Ureter (tissue), 1 donor: ENCODE data around the gene PRKCE. TPM values are rescaled to one million over a fixed set of nuclear protein-coding genes. Genes with fewer than 3 reads are reported as not detected.
"Not testable (repeated sequence)": the region's sequence is repeated elsewhere in the genome, so short reads cannot be mapped to it uniquely, and the experiment has no call there.

Experiments used
- DNase-seq: peaks from one replicate; pipeline ENCODE4 v3.0.0-alpha.2; 2020; ENCODE audit warnings: low spot score
- total RNA-seq: library from RNA; stranded (reverse); gene quantifications from one replicate; pipeline ENCODE4 v1.2.4, GENCODE V29; 2023
- donor health status: DM: yes; HTN: yes; CAD: no.

PRKCE gene
- total RNA-seq, 1 donor from 2014 or later = 54.3 TPM

DNA sequence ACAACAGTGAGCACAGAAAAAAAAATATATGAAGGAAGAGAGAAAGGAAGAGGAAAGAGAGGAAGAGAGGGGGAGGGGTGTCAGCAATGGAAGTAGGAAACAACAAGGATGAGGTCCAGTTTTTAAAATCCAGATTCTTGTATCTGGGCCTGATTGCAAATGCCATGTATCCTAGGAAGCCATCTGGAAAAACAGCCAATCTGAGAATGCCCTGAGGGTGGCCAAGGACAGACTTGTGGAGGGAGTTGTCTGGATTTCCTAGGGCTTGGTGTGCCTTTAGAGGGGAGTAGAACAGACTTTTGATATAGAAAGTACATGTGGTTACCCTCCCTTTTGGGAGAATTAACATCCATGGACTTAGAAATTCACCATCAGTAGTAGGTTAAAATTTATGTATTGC is 47.1 kb downstream of the PRKCE start:
- DNase-seq = no peak

DNA sequence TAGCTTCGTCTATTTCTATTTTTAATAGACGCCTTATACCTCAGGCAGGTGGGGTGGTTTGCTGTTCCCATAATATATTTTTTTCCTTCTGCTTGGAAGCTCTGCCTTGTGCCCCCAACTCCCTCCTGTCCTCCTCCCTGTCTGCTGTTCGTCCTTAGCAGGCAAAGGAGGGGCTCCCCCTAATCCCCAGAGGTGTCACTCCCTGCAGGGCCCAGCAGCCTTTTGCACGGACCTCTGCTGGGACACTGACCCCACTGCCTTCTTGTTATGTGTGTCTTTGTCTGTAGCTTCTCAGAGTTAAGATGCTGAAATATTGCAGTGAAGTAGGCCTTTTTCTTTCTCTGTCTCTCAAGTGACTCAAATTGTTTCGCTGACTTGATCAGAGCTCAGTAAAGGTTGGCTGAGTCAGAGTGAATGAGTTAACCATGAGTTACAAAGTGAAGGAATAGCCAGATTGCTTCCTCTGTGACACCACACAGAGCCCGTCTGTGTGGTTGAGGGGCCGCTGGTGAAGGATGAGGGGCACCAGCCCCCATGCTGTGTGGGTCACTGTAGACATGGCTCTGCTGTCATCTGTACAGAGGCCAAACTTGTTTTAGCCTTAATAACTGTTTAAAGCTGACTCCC is 47.7 kb downstream of the PRKCE start:
- no peak for DNase-seq

DNA sequence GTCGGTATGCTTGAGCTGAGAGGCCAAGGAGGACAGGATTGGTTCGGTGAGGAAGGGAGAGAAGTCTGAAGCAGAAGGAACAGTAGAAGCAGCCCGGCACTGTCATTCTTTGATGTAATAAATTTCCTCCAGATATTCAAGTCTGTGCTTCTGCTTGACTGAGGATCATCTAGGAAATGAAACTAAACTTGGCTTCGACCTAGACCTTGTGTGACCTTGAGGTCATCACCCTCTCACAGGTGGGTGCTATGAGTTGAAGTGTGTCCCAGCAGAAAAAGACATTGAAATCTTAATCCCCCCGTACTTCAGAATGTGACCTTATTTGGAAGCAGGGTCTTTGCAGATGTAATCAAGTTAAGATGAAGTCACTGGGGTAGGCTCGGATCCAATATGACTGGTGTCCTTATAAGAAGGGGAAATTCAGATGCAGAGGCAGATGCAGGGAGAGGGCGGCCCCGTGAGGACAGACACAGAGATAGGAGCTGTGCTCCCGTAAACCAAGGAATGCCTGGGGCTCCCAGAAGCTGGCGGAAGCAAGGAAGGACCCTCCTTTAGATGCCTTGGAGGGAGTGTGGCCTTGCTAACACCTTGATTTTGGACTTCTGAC is 49.0 kb downstream of the PRKCE start:
- DNase-seq = no peak

DNA sequence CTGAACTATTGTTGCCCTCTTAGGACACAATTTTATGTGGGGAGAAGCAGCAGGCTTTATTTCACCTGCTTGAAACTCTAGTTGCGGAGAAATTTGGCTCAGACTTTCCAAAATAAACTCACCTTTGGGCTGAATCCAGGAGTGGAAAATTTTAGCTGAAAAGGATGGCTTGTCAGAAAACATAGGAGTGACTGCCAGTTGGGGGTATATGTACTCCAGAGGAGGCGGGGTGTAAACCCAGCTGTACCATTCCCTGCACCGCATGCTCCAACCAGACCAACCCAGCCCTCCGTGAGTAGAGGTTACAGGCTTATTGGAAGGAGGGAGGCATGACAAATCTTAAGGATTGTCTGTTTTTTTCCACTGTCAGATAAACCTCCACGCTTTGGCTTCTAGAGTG is 53.8 kb downstream of the PRKCE start:
- DNase-seq = no peak

DNA sequence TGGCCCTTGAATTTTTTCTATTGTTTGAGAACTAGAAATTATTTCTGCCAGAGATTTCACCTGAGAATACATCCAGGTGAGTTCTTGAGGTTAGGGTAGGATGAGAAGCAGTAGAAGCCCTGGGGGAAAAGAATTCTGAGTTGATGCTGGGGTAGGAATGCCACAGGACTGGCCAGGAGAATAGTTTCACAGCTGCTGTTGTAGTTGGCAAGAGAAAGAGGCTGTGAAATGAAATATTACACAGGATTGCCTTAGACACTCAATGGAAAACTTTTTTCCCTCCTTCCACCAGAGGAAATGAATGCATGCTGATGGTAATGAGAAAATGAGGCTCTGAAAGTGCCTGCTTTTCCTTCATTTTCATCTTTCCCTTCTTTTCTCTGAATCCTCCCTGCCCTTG is 54.6 kb downstream of the PRKCE start:
- DNase-seq = no peak

DNA sequence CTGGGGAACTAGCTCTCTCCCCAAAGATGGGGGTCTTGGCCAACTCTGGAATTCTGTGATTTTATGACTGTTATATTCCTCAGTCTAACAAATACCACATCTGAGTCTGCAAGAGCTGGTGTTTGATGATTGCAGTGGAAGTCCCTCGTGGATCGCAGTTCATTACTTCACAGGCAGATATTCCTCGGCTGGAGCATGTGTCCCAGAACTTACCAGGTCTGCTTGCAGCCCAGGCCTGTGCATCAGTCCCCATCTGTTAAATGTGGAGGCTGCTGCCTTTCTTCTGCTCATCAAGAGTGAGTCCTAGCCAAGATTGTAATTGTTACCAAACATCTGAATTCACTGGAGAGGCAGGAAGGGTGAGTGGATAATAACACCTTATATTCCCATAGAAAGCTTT is 55.5 kb downstream of the PRKCE start:
- no peak for DNase-seq

DNA sequence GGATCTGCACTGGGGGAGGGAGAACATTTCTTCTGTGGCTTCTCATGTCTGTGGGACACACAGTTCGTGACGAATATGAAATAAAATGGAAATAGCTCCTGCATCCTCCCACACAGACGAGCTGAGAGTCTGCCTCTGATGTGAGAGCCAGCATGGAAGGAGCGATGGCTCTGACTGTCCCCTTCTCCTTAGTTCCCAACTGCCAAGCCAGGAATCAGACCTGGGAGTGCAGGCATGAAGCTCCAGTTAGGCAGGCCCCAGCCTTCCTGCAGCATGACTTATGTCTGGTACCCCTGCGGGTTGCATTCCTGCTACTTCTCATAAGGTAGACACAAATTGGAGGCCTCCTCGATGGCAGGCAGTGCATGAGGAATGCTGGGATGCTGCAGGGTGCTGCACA is 56.2 kb downstream of the PRKCE start:
- DNase-seq = no peak

DNA sequence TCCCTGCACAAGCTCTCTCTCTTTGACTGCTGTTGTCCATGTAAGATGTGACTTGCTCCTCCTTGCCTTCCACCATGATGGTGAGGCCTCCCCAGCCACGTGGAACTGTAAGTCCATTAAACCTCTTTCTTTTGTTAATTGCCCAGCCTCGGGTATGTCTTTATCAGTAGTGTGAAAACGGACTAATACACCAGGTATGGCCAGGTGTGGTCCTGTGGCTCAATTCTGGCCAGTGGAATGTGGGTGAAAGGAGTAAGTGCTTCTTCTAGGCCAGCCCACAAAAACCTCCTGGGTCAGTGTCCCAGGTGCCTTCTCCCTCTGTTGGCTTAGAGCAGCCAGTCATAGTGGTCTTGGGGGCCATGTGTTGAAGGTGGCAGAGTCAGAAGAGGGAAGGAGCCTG is 57.0 kb downstream of the PRKCE start:
- DNase-seq = no peak

DNA sequence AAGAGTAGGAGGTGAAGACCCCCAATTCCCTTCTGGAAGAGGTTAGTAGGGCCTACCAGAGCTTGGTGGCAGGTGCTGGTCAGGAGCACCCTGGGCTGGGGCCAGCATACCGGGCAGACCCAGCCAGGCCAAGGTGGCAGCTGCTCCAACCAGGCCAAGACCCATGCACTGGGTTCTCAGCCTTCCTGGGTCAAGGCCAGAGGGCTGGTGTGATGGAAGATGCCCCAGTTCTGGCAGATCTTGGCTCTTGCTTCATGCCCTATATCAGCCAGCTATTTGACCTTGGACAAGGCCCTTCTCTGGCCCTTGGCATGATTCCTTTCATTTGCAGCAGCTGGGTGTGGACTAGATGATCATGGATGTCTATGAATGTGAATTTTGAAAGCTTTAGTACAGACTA is 57.7 kb downstream of the PRKCE start:
- DNase-seq = no peak

DNA sequence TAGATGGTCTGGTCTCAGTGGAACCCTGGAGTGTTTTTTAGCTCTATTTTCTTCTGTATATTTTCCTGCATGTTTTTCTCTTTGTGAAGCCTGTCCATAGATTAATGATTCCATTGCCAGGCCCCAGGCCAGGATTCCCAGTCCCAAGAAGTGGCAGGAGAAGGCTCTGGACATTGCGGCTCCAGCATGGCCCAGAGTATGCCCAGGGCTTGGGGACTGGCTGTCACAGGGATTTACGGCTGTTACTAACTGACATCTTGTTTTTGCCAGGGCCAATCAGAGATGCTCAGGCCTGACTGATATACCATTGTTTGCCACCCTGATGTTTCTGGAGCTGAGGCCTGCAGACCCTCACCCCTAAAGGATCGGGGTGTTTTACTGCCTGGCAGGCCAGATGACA is 59.0 kb downstream of the PRKCE start:
- DNase-seq = no peak

DNA sequence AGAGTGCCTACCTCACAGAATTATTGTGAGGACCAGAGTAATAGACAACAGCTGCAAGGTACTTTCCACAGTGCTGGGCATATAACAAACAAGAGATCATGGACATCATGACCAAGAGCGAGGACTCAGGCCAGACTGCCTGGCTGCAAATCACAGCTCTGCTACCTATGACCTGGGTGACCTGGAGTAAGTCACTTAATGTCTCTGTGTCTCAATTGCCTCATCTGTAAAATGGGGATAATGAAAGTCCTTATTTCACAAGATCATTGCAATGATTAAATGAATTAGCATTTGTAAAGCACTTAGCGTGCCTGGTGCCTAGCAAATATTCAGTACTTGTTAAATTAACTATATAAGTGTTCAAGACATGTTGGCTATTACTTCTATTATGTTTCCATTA is 59.7 kb downstream of the PRKCE start:
- DNase-seq = no peak

DNA sequence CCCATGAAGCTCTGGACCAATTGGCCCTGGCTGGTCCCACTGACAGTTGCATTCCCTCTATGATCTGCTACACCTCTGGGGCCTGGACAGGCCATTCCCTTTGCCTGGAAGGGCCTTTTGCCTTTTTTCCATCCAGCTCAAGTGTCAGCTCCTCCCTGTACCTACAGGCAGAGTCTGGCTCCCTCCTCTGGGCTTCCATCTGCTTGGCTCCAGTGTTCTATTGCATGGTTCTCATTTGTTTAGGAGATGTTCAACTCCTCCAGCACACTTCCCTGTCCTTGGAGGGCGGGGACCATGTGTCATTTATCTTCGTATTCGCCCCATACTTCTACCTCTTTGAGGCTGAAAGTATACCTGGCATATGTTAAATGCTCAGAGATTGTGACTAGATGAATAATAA is 61.1 kb downstream of the PRKCE start:
- no peak for DNase-seq

DNA sequence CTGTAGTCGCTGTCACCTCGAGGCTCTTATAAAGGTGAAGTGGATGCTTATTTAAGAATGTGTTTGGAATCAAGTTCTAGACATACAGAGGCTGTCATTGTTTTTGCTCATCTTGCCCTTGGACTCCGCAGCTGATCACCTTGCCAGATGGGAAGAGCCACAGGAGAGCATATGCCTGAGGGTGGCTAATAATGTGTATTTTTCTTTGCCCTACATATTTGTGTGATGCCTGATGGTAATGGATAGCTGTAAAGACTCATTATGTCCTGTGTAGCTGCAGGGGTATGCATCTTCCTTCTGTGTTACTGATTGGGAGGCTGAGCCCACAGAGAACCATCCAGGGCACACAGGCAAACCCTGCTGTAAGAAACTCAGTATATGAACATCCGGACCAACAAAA is 61.7 kb downstream of the PRKCE start:
- DNase-seq = no peak

DNA sequence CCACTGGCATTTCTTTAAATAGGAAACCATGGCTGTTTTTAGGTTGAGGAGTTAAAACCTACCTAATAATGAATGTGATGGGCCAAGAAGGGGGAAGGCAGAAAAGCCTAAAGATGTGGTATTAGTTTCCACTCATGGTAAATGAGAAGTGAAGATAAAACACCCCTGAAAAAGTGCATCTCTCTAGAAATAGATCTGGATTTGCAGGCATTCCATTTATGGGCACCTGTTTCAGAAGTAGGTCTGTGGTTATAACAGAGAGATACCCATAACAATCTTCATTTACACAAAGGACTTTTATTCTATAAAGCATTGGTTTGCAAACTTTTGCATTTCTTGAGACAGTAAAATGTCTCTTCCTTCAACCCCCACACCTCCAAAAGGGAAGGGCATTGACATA is 62.1 kb downstream of the PRKCE start:
- DNase-seq = no peak

DNA sequence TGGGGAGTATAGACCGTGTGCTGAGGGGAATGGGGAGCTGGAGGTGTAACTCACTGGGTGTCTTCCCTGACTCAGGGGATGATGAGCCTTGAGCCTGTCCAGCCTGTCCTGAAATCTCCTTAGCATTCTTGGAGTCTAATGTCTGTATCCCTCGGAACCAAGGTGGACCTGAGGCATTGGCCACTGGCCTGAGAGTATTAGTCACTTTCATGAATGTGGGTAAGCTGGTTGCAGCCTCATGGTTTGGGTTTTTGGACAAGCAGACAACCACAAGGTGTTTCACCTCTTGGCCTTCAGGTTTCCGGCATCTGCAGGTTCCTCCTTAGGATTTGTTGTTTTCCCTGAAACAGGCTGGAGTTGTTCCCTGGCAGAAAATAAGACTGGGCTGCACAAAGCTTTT is 63.2 kb downstream of the PRKCE start:
- DNase-seq = no peak

DNA sequence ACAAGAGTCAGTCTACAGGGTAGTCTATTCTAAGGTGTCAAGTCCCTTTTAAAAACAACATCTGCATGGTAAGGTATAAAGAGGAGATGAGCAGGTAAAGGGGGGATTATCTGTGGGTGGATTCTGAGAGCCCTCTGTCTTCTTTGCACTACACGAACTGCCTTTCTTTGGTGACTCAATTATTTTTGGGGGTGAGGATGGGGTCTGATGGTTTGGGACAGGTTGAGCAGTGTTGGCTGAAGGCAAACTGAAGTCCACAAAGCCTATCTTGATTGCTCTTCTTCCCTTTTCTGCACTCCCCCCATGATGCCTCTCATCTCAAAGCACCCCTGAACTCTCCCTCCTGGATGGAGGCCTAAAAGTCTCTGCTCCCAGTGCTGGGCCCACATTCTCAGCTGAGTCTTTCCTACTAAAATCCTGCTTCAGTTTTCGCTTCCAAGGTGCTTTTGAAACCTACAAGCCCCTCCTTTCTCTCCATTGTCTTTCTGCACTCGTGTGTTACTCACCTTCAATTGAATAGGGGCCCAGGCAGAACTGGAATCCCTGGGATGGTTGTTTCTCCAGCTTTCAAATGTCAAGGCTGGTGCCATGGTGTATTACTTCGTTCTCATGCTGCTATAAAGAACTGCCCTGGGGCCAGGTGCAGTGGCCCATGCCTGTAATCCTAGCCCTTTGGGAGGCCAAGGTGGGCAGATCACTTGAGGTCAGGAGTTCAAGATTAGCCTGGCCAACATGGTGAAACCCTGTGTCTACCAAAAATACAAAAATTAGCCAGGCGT is 64.3 kb downstream of the PRKCE start:
- no peak for DNase-seq

DNA sequence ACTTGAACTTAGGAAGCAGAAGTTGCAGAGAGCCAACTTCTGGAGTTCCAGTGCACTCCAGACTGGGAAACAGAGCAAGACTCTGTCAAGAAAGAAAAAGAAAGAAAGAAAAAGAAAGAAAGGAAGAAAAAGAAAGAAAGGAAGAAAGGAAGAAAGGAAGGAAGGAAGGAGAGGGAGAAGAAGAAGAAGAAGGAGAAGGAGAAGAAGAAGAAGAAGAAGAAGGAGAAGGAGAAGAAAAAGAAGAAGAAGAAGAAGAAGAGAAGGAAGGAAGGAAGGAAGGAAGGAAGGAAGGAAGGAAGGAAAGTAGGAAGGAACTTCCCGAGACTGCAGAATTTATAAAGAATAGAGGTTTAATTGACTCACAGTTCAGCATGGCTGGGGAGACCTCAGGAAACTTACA is 65.0 kb downstream of the PRKCE start:
- DNase-seq = not testable (repeated sequence)

DNA sequence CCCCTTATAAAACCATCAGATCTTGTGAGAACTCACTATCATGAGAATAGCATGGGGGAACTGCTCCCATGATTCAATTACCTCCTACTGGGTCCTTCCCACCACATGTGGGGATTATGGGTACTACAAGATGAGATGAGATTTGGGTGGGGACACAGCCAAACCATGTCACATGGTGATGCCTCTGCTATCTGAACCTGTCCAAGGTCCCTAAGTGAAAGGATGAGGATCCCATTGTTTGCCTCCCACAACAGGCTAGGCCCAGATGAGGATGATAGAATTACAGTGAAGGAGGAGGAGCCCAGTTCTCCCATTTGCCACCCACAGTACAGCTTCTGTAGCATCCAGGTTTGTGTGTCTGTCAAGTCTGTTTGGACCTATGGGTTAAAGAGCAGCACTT is 65.4 kb downstream of the PRKCE start:
- no peak for DNase-seq

DNA sequence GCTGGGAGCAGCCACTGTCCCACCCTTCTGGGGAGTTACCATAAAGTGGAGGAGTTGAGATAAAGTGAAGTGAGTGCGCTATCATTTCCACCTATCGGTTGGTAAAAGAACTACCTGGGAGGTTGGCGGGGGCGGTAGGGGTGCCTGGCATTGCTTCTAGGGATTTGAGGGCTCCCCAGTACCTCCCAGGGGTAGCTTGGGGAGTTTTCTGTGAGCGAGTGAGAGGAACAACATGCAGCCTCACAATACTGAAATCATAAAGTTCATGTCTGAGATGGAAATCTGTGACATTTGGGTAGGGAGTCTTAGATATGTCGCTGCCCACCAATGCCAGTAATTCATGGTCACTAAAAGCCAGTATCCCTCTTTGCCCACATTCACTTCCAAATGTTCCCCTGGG is 68.7 kb downstream of the PRKCE start:
- DNase-seq = no peak

DNA sequence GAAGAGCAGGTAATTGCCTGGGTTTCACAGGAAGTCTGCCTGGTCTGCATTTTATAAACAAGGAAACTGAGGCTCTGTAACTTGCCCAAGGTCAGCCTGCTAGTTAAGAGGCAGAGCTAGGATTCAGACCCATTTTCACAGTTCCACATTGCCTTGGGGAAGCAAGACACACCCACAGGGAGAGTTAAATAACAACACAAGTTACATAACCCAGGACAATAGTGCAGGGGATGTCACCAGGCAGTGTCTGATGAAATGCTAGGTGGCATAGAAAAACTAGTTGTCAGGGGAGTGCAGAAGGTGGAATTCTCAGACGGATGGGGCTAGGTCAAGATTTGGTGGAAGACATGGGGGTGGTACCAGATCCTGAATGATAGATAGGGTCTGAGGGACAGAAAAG is 69.7 kb downstream of the PRKCE start:
- DNase-seq = no peak

DNA sequence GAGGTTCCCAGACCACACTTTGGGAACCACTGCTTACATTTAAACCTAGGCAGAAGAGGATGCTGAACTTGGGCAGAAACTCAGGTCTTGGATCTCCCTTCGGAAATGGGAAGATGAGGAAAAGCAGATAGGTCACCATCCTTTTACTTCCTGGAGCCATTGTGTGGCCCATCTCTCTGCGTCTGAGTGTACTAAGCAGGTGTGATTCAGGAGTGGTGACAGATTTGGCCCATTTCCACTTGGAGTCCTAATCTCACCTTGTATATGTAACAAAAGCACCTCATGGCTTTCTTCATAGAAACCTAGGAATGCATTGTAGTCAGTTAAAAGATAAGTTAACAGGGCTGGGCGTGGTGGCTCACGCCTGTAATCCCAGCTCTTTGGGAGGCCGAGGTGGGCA is 71.0 kb downstream of the PRKCE start:
- no peak for DNase-seq

DNA sequence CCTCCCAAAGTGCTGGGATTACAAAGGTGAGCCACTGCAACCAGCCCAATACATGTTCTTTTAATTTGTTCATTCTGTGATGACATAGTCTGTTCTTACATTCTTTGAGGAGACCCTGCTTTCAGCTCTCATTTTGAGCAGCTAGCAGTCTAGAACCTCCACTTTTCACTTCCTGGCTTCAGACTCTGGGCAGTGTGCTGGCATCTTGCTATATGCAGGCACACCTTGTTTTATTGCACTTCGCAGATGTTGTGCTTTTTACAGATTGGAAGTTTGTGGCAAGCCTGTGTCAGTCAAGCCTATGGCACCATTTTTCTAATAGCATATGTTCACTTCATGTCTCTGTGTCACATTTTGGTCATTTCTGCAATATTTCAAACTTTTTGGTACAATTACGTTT is 72.4 kb downstream of the PRKCE start:
- DNase-seq = no peak

DNA sequence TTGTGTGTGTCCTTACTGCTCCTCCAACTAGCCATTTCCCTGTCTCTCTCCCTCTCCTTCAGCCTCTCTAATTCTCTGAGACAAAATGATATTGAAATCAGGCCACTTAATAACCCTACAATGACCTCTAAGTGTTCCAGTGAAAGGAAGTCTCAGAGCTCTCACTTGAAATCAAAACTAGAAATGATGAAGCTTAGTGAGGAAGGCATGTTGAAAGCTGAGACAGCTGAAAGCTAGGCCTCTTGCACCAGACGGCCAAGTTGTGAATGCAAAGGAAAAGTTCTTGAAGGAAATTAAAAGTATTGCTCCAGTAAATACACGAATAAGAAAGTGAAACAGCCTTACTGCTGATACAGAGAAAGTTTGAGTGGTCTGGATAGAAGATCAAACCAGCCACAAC is 72.9 kb downstream of the PRKCE start:
- no peak for DNase-seq
